Endodermal cell (in vitro differentiated cells): ENCODE measurements around the gene SUFU. TPM values are rescaled to one million over a fixed set of nuclear protein-coding genes. Genes with fewer than 3 reads are reported as not detected.

Experiments
- DNase-seq: peaks from one replicate; pipeline ENCODE4 v3.0.0-alpha.2; 2017
- H3K27ac ChIP-seq: 2 replicates; pipeline ENCODE4 v1.5.1; 2013; ENCODE audit warnings: mild to moderate bottlenecking, low read depth, low read length, moderate library complexity
- H3K27me3 ChIP-seq: 2 replicates; pipeline ENCODE4 v1.6.1; 2013; ENCODE audit warnings: mild to moderate bottlenecking, low read length, moderate library complexity; ENCODE audit not compliant: insufficient read depth, control insufficient read depth, poor library complexity, severe bottlenecking
- H3K36me3 ChIP-seq: 2 replicates; pipeline ENCODE4 v1.7.0; 2013; ENCODE audit warnings: mild to moderate bottlenecking, low read length, moderate library complexity; ENCODE audit not compliant: control insufficient read depth, insufficient read depth
- H3K4me1 ChIP-seq: one replicate; pipeline ENCODE4 v1.7.0; 2013; ENCODE audit warnings: low read length; ENCODE audit not compliant: control insufficient read depth, insufficient read depth
- H3K4me3 ChIP-seq: 2 replicates; pipeline ENCODE4 v1.5.1; 2013; ENCODE audit warnings: mild to moderate bottlenecking, low read length, moderate library complexity
- H3K9ac ChIP-seq: 2 replicates; pipeline ENCODE4 v1.6.1; 2013; ENCODE audit warnings: mild to moderate bottlenecking, low read length, moderate library complexity; ENCODE audit not compliant: poor library complexity, severe bottlenecking; ENCODE audit errors: extremely low read depth
- H3K9me3 ChIP-seq: 2 replicates; pipeline ENCODE4 v1.6.1; 2013; ENCODE audit warnings: mild to moderate bottlenecking, low read length, moderate library complexity; ENCODE audit not compliant: control insufficient read depth
- H3K27ac Mint-ChIP-seq: 2 replicates; pipeline ENCODE4 v1.8.0; 2020; ENCODE audit warnings: mixed read lengths
- H3K27me3 Mint-ChIP-seq: 2 replicates; pipeline ENCODE4 v1.8.0; 2021; ENCODE audit warnings: mild to moderate bottlenecking, mixed read lengths; ENCODE audit not compliant: insufficient read depth
- H3K36me3 Mint-ChIP-seq: 2 replicates; pipeline ENCODE4 v1.8.0; 2020; ENCODE audit warnings: low read depth, mixed read lengths
- H3K4me1 Mint-ChIP-seq: 2 replicates; pipeline ENCODE4 v1.8.0; 2020; ENCODE audit warnings: mixed read lengths
- H3K4me3 Mint-ChIP-seq: 2 replicates; pipeline ENCODE4 v1.8.0; 2020; ENCODE audit warnings: mild to moderate bottlenecking, moderate library complexity, mixed read lengths
- H3K9me3 Mint-ChIP-seq: 2 replicates; pipeline ENCODE4 v1.8.0; 2020; ENCODE audit warnings: mild to moderate bottlenecking, mixed read lengths
- CTCF ChIP-seq: fragments of 200-600 bp; sonication (generic); conservative IDR thresholded peaks from 2 replicates; pipeline ENCODE4 v1.5.0; 2021; ENCODE audit warnings: antibody characterized with exemption, mild to moderate bottlenecking
- WGBS, 2 experiments: methylation state at CpG; one replicate each; pipeline versions ENCODE4 v1.1.5 to v1.1.7; 2013; ENCODE audit warnings: missing lambda C conversion rate in 2 of 2, mixed read lengths in 1 of 2; ENCODE audit not compliant: insufficient coverage in 1 of 2, insufficient read length in 1 of 2; 5-methylcytosine and 5-hydroxymethylcytosine counted together
- total RNA-seq, 2 donors: library from RNA; stranded (reverse); fragmentation: NEBNext Ultra II Directional in 1 of 2; extraction: Animal tissue kit (Norgen Biotek cat#: 25700) in 1 of 2; gene quantifications; 2 replicates in 1 of 2; 3 replicates in 1 of 2; pipeline ENCODE4 v1.2.1, GENCODE V29; 2021

Gene SUFU
- total RNA-seq, 2 donors from 2014 or later: 19.1 to 20.6 TPM

DNA sequence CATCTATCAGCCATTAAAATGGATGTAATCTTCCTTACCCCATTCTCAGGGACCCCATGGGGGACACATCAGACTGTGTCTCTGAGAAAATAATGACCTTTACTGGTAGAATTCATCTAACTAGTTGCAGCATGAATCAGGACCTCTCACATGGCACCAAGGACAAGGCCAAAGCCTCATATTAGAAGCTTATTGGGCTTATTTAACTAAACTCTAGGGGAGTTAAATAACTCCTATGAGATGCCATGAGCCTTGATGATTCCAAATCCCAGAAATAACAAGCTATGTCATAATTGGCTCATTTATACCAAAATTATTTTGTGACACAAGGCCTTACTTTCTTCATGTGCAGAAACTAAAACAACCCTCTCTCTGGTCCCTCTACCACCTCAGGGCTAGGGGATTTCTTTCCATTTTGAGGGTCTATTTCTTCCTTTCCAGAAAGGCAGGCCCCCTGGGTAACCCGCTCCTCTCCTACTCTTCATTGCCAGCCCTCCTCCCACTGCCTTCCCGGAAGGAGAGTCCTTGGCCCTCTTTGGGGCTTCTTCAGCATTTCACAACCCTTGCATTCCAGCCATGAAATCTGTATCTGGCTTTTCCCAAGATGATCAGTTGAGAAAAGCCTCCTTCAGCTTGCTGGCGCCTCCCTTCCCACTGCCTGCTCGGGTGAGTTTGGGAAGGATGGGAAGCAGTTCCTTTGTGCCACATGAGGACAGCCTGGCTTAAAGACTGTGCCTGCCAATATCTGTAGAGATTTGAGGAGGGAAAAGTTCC, 98.7 kb downstream of the SUFU start:
- no peaks in the 10 kb centered on the region for H3K27me3 Mint-ChIP-seq
- H3K9ac ChIP-seq: no peak overlapping the region
- H3K36me3 Mint-ChIP-seq: peaks cover 29% of the 10 kb centered on the region
- peaks cover 2% of the 10 kb centered on the region for H3K4me1 ChIP-seq
- no peaks in the 10 kb centered on the region for H3K9me3 ChIP-seq
- H3K27me3 ChIP-seq: no peaks in the 10 kb centered on the region
- no peak overlapping the region for H3K27ac ChIP-seq
- H3K4me3 ChIP-seq: no peak overlapping the region
- no peaks in the 10 kb centered on the region for H3K9me3 Mint-ChIP-seq
- peaks cover 24% of the 10 kb centered on the region for H3K36me3 ChIP-seq
- no peak overlapping the region for H3K27ac Mint-ChIP-seq
- H3K4me3 Mint-ChIP-seq: no peak overlapping the region
- peaks cover 6% of the 10 kb centered on the region for H3K4me1 Mint-ChIP-seq
- DNase-seq: no peak
- 92 to 94% methylated on average over 4 of the region's 4 CpGs for WGBS, 2 experiments
- TF ChIP-seq CTCF: no peak

DNA sequence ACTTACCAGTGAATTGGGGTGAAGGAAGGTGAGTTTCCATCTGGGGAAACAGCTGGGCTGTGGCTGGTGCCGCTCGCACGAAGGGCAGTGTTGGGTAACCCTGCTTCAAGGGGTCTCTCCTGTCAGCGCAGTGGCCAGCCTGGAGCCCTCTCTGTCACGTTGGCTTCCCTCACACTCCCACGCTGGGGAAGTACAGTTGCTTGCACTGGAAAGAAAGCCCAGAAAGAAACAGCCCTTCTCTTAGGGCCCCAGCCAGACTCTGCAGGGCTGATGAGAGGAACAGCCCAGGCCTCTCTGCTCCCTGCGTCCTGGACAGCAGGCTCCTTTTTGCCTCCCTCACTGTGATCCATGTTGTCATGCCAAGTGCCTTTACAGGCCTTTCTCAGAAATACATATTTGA, 100.2 kb downstream of the SUFU start:
- Histone ChIP-seq H3K27ac (no peak overlapping the region), H3K36me3 (peaks cover 11% of the 10 kb centered on the region), H3K27me3 (no peaks in the 10 kb centered on the region), H3K4me1 (peaks cover 2% of the 10 kb centered on the region), H3K9ac (no peak overlapping the region), H3K9me3 (no peaks in the 10 kb centered on the region), H3K4me3 (no peak overlapping the region)
- H3K27ac Mint-ChIP-seq: no peak overlapping the region
- peaks cover 6% of the 10 kb centered on the region for H3K4me1 Mint-ChIP-seq
- no peaks in the 10 kb centered on the region for H3K27me3 Mint-ChIP-seq
- WGBS, 2 experiments: 89 to 90% methylated on average over 4 to 7 of the region's 7 CpGs
- H3K36me3 Mint-ChIP-seq: peaks cover 26% of the 10 kb centered on the region
- no peak for DNase-seq
- TF ChIP-seq CTCF: no peak
- no peaks in the 10 kb centered on the region for H3K9me3 Mint-ChIP-seq
- no peak overlapping the region for H3K4me3 Mint-ChIP-seq

- no peak overlapping the region for H3K9ac ChIP-seq
- 76 to 90% methylated on average over 5 to 6 of the region's 6 CpGs for WGBS, 2 experiments
- H3K4me3 ChIP-seq: no peak overlapping the region
- Mint-ChIP-seq H3K27me3 (no peaks in the 10 kb centered on the region), H3K4me3 (no peak overlapping the region), H3K9me3 (no peaks in the 10 kb centered on the region), H3K4me1 (peaks cover 2% of the 10 kb centered on the region), H3K27ac (no peak overlapping the region), H3K36me3 (peaks cover 26% of the 10 kb centered on the region)
- no peak overlapping the region for H3K27ac ChIP-seq
- DNase-seq: no peak
- peaks cover under 1% of the 10 kb centered on the region for H3K4me1 ChIP-seq
- no peaks in the 10 kb centered on the region for H3K27me3 ChIP-seq
- TF ChIP-seq CTCF: no peak
- peaks cover 8% of the 10 kb centered on the region for H3K36me3 ChIP-seq
- no peaks in the 10 kb centered on the region for H3K9me3 ChIP-seq
These were observed 100.7 kb downstream of the SUFU start for GRCh38 chr10:102604439-102604841.
